HG02623 (cell line): ENCODE measurements around the gene DISP3.

Experiments
- ATAC-seq: cut with Tn5 transposase; IDR thresholded peaks from one replicate; pipeline ENCODE4 v1.9.1; 2021; ENCODE audit warnings: moderate library complexity; ENCODE audit not compliant: unreplicated experiment

Gene DISP3

GRCh38 chr1:11461531-11462137, 17.3 kb upstream of the DISP3 start:
- no peak for ATAC-seq

- no peak for ATAC-seq
Measured at GRCh38 chr1:11462224-11462923, 16.6 kb upstream of the DISP3 start.

GRCh38 chr1:11463177-11463576, 15.8 kb upstream of the DISP3 start:
- no peak for ATAC-seq

- no peak for ATAC-seq
Measured at GRCh38 chr1:11465307-11465706, 13.6 kb upstream of the DISP3 start.

- ATAC-seq = no peak
Measured at GRCh38 chr1:11466416-11466815, 12.5 kb upstream of the DISP3 start.

GRCh38 chr1:11468878-11469277, 10.1 kb upstream of the DISP3 start:
- ATAC-seq = no peak

- ATAC-seq = no peak
Measured at GRCh38 chr1:11470912-11471311, 8.0 kb upstream of the DISP3 start.

GRCh38 chr1:11471473-11471872, 7.5 kb upstream of the DISP3 start:
- no peak for ATAC-seq

- ATAC-seq = no peak
Measured at GRCh38 chr1:11472284-11472683, 6.7 kb upstream of the DISP3 start.

GRCh38 chr1:11472741-11473140, 6.2 kb upstream of the DISP3 start:
- ATAC-seq = no peak

- no peak for ATAC-seq
Measured at GRCh38 chr1:11473491-11474034, 5.4 kb upstream of the DISP3 start.

- no peak for ATAC-seq
Measured at GRCh38 chr1:11474826-11475225, 4.1 kb upstream of the DISP3 start.

GRCh38 chr1:11475748-11476147, 3.2 kb upstream of the DISP3 start:
- no peak for ATAC-seq

- ATAC-seq = no peak
Measured at GRCh38 chr1:11479375-11479979, 522 bp downstream of the DISP3 start.

- no peak for ATAC-seq
Measured at GRCh38 chr1:11481019-11481418, 2.1 kb downstream of the DISP3 start.

GRCh38 chr1:11482198-11482597, 3.2 kb downstream of the DISP3 start:
- no peak for ATAC-seq

GRCh38 chr1:11482701-11483479, 3.9 kb downstream of the DISP3 start:
- ATAC-seq = no peak

- no peak for ATAC-seq
Measured at GRCh38 chr1:11483581-11484320, 4.8 kb downstream of the DISP3 start.

GRCh38 chr1:11484321-11484655, 5.3 kb downstream of the DISP3 start:
- ATAC-seq = no peak

- no peak for ATAC-seq
Measured at GRCh38 chr1:11485191-11485590, 6.2 kb downstream of the DISP3 start.
